ENCODE measurements around the gene MIPOL1.

Gene MIPOL1

DNA sequence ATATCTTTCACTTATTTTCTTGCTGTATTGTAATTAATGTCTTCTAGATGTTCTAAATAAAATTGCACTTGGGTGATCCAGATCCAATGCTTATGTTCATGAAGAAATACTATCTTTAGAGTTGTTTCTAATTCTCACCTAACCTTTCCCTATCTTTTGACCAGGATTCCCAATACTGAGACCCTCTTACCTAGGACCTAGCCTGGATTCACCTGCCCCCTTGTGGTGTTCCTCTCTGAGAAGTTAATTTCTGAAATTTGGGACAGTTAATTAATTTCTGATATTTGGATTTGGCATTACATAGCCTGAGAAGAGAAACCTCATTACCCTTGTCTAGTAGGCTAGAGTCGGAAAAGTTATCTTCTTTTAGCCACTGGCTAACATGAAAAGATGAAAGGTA is 367.8 kb downstream of the MIPOL1 start:
- no peaks in the 10 kb centered on the region for H3K36me3 Mint-ChIP-seq (ENCODE audit: low read depth)
- no peak overlapping the region for H3K27ac Mint-ChIP-seq
- H3K4me3 Mint-ChIP-seq = no peak overlapping the region
- no peaks in the 10 kb centered on the region for H3K27me3 Mint-ChIP-seq (ENCODE audit: low read depth)
- H3K9me3 Mint-ChIP-seq = no peaks in the 10 kb centered on the region
- TF ChIP-seq, protein P1, sequence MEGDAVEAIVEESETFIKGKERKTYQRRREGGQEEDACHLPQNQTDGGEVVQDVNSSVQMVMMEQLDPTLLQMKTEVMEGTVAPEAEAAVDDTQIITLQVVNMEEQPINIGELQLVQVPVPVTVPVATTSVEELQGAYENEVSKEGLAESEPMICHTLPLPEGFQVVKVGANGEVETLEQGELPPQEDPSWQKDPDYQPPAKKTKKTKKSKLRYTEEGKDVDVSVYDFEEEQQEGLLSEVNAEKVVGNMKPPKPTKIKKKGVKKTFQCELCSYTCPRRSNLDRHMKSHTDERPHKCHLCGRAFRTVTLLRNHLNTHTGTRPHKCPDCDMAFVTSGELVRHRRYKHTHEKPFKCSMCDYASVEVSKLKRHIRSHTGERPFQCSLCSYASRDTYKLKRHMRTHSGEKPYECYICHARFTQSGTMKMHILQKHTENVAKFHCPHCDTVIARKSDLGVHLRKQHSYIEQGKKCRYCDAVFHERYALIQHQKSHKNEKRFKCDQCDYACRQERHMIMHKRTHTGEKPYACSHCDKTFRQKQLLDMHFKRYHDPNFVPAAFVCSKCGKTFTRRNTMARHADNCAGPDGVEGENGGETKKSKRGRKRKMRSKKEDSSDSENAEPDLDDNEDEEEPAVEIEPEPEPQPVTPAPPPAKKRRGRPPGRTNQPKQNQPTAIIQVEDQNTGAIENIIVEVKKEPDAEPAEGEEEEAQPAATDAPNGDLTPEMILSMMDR (IDR thresholded peaks at IDR 0.05; ENCODE audit: unreplicated experiment in 3 of 3) = peak in 1 of 3 experiments; percentile 18
- H3K4me1 Mint-ChIP-seq = peaks cover 6% of the 10 kb centered on the region

DNA sequence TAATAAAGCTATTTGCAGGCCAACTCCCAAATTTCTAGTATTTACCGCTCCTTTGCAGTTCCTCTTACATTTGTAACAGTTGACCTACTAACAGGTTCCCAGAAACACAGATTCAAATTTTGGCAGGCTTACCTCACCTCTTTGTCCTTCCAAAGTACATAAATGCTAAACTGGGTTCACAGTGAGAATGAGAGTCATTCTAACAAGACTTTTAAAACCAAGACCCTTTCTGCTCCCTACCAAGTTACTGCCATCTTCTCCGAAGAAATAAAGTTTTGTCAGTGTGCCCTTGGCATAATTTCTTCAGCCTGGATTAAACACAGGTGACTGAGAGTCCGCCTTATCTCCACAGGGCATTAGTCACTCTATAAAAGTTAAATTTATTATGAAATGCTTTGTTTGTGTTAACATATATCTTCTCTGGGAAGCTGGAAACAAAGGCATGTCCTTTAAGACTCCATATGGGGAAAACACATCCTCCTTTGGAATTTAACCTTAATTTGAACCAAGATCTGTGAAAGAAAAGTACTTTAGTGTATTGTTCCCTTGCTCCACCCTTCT is 369.2 kb downstream of the MIPOL1 start:
- no peaks in the 10 kb centered on the region for H3K9me3 Mint-ChIP-seq
- H3K4me1 Mint-ChIP-seq = peaks cover 6% of the 10 kb centered on the region
- H3K27me3 Mint-ChIP-seq (ENCODE audit: low read depth) = no peaks in the 10 kb centered on the region
- TF ChIP-seq, protein P1 (IDR thresholded peaks at IDR 0.05; ENCODE audit: unreplicated experiment in 3 of 3) = no peak
- H3K27ac Mint-ChIP-seq = peak overlapping the region in 1 of 3 experiments; percentile 74
- H3K4me3 Mint-ChIP-seq = no peak overlapping the region
- no peaks in the 10 kb centered on the region for H3K36me3 Mint-ChIP-seq (ENCODE audit: low read depth)

DNA sequence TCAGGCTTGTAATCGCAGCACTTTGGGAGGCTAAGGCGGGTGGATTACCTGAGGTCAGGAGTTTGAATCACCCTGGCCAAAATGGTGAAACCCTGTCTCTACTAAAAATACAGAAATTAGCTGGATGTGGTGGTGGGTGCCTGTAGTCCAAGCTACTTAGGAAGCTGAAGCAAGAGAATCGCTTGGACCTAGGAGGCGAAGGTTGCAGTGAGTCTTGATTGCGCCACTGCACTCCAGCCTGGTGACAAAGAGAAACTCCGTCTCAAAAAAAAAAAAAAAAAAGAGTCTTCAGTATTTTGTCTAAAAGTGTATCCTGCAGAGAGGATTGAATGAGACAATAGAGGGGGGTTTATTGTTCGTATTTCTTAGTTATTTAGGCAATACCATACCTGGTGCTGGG is 372.0 kb downstream of the MIPOL1 start:
- TF ChIP-seq, protein P1 (IDR thresholded peaks at IDR 0.05; ENCODE audit: unreplicated experiment in 3 of 3) = no peak
- Mint-ChIP-seq H3K36me3 (ENCODE audit: low read depth) (no peaks in the 10 kb centered on the region), H3K27me3 (ENCODE audit: low read depth) (peaks cover 7% of the 10 kb centered on the region), H3K27ac (no peak overlapping the region), H3K4me3 (no peak overlapping the region), H3K4me1 (peaks cover 6% of the 10 kb centered on the region), H3K9me3 (no peaks in the 10 kb centered on the region)

DNA sequence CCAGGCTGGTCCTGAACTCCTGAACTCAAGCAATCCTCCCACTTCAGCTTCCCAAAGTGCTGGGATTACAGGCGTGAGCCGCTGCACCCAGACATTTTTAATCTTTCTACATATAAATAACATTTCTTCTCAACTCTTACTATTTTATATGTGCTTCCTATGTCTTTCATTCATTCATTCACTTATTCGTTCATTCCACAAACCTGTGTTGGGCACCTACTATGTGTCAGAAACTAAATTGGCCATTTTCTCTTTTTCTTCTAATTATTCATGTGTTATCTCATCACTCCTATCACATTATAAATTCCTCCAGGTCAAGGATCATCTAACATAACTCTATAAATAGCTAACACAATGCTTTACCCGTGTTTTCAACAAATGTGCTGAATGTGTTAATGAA is 373.7 kb downstream of the MIPOL1 start:
- Mint-ChIP-seq H3K36me3 (ENCODE audit: low read depth) (no peaks in the 10 kb centered on the region), H3K27me3 (ENCODE audit: low read depth) (peaks cover 20% of the 10 kb centered on the region), H3K4me1 (peaks cover 6% of the 10 kb centered on the region), H3K4me3 (no peak overlapping the region), H3K27ac (no peak overlapping the region), H3K9me3 (no peaks in the 10 kb centered on the region)
- TF ChIP-seq, protein P1 (IDR thresholded peaks at IDR 0.05; ENCODE audit: unreplicated experiment in 3 of 3) = no peak

DNA sequence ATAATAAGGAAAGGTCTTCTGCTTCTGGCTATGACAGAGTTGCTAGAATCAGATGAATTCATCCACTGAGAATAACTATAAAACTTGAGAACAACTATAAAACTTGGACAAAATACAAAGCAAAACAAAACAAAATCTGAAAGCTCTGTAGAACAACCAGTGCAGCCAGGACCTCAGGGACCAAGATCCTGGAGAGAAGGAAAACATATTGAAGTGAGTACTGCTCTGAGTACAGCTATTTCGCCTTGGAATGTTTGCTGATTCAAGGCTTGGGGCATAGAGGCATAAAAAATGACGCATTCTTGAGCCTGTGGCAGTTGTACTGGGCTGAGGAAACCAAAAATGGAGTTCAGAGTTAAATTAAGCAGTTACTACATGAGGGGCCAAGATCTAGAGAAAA is 375.6 kb downstream of the MIPOL1 start:
- TF ChIP-seq, protein P1 (IDR thresholded peaks at IDR 0.05; ENCODE audit: unreplicated experiment in 3 of 3) = no peak
- Mint-ChIP-seq H3K36me3 (ENCODE audit: low read depth) (no peaks in the 10 kb centered on the region), H3K27ac (no peak overlapping the region), H3K27me3 (ENCODE audit: low read depth) (peaks cover 32% of the 10 kb centered on the region), H3K4me1 (no peaks in the 10 kb centered on the region), H3K4me3 (no peak overlapping the region), H3K9me3 (no peaks in the 10 kb centered on the region)

DNA sequence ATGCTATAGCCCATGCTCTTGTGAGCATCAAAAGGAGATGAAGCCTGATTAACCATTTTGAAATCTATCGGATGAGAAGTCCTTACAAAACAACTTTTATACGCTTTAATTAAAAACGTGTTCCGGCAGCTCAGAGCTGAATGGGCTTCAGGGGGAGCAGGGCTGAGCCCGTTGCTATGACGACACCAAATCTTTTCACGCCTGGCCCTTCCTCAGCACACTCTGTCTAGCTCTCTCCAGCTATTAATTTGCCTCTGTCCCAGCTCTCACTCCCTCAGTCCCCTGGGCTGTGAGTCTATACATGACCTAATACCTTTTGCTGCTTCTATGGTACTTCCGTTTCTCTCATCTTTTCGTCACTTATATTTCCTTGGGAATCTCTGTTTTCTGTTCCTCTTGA is 381.5 kb downstream of the MIPOL1 start:
- Mint-ChIP-seq H3K4me1 (no peaks in the 10 kb centered on the region), H3K27ac (no peak overlapping the region), H3K9me3 (no peaks in the 10 kb centered on the region), H3K4me3 (no peak overlapping the region), H3K27me3 (ENCODE audit: low read depth) (peaks cover 87% of the 10 kb centered on the region), H3K36me3 (ENCODE audit: low read depth) (no peaks in the 10 kb centered on the region)
- TF ChIP-seq, protein P1 (IDR thresholded peaks at IDR 0.05; ENCODE audit: unreplicated experiment in 3 of 3) = no peak

Measured in nephron (organoid).